HL-60 (cell line): ENCODE data around the gene CELA2B.

Experiments used
- DNase-seq, 2 experiments: peaks; one replicate each; pipeline ENCODE4 v3.0.0-alpha.2; 2010 to 2020; ENCODE audit warnings: low read depth in 1 of 2, low spot score in 1 of 2
- H3K27ac ChIP-seq: fragments of 250-450 bp; sonication (Bioruptor Pico); replicated peaks from 2 replicates; pipeline ENCODE4 v1.5.1; 2020; ENCODE audit warnings: mild to moderate bottlenecking, moderate library complexity
- H3K27me3 ChIP-seq: fragments of 250-450 bp; sonication (Bioruptor Pico); 2 replicates; pipeline ENCODE4 v1.5.1; 2021; ENCODE audit warnings: mild to moderate bottlenecking, moderate library complexity; ENCODE audit not compliant: insufficient read depth, poor library complexity, severe bottlenecking
- H3K4me3 ChIP-seq: replicated peaks from 2 replicates; pipeline ENCODE4 v1.5.1; 2011; ENCODE audit warnings: mild to moderate bottlenecking, control low read depth, low read length; ENCODE audit not compliant: insufficient read depth
- GABPA ChIP-seq: IDR thresholded peaks from 2 replicates; pipeline ENCODE4 v1.6.1; 2012; ENCODE audit warnings: low read depth
- POLR2AphosphoS5 ChIP-seq: IDR thresholded peaks from 2 replicates; pipeline ENCODE4 v1.6.1; 2012; ENCODE audit warnings: low read depth
- REST ChIP-seq: IDR thresholded peaks from 2 replicates; pipeline ENCODE4 v1.6.1; 2012; ENCODE audit warnings: low read depth; ENCODE audit not compliant: insufficient replicate concordance
- SPI1 ChIP-seq: IDR thresholded peaks from 2 replicates; pipeline ENCODE4 v1.6.1; 2012; ENCODE audit warnings: low read depth, mild to moderate bottlenecking, borderline replicate concordance
- TF ChIP-seq, protein P1 (sequence below): IDR thresholded peaks from one replicate; pipeline ENCODE4 v1.5.1; 2011; ENCODE audit warnings: low read length, control low read depth, inconsistent platforms; ENCODE audit not compliant: insufficient read depth

The CELA2B gene

DNA sequence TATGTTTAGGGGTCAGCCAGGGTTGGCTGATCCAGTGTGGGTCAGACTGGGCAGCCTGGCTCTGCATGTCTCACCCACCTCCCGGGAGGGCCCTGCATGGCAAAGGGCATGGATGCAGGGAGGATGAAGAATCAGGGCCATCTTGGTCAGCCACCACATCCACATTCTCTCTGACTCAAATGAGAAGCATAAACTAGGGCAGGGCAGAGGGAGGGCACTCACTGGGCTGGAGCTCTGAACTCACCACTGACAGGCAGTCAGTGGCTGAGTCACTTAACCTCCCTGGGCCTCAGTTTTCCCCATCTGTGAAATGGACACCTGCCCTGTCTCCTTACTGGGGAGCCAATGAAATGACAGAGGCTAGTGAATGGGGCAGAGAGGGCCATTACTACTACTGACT lies 23.7 kb upstream of the CELA2B start:
- Histone ChIP-seq H3K27me3 (no peaks in the 10 kb centered on the region), H3K4me3 (no peak overlapping the region), H3K27ac (no peak overlapping the region)
- TF ChIP-seq GABPA, result no peak
- TF ChIP-seq, protein P1, sequence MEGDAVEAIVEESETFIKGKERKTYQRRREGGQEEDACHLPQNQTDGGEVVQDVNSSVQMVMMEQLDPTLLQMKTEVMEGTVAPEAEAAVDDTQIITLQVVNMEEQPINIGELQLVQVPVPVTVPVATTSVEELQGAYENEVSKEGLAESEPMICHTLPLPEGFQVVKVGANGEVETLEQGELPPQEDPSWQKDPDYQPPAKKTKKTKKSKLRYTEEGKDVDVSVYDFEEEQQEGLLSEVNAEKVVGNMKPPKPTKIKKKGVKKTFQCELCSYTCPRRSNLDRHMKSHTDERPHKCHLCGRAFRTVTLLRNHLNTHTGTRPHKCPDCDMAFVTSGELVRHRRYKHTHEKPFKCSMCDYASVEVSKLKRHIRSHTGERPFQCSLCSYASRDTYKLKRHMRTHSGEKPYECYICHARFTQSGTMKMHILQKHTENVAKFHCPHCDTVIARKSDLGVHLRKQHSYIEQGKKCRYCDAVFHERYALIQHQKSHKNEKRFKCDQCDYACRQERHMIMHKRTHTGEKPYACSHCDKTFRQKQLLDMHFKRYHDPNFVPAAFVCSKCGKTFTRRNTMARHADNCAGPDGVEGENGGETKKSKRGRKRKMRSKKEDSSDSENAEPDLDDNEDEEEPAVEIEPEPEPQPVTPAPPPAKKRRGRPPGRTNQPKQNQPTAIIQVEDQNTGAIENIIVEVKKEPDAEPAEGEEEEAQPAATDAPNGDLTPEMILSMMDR, result no peak
- no peak for DNase-seq

GRCh38 chr1:15452866-15453571 lies 22.9 kb upstream of the CELA2B start:
- Histone ChIP-seq H3K27ac (no peak overlapping the region), H3K4me3 (no peak overlapping the region), H3K27me3 (no peaks in the 10 kb centered on the region)
- TF ChIP-seq POLR2AphosphoS5 (no peak), GABPA (no peak), SPI1 (no peak), REST (no peak)
- TF ChIP-seq, protein P1, result no peak
- DNase-seq, result no peak

DNA sequence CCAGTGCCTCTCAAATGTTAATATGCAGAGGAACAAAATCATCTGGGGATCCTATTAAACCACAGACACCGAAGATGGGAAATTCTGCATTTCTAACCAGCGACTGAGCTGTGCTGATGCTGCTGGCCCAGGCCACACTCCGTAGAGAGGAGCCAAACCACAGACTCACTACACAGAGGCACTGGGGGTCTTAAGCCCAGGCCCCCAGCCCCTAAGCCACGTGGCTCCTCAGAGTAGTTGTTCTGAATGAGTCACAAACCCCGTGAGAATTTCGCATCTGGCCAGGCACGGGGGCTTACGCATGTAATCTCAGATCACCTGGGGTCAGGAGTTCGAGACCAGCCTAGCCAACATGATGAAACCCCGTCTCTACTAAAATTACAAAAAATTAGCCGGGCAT lies 22.2 kb upstream of the CELA2B start:
- H3K27me3 ChIP-seq, result no peaks in the 10 kb centered on the region

More for the DNA sequence above, 22.2 kb upstream of the CELA2B start:
- Histone ChIP-seq H3K27ac (no peak overlapping the region), H3K4me3 (no peak overlapping the region)
- DNase-seq, result no peak
- TF ChIP-seq REST, result no peak
- TF ChIP-seq, protein P1, result no peak
- no peak for TF ChIP-seq SPI1
- TF ChIP-seq POLR2AphosphoS5, result no peak
- no peak for TF ChIP-seq GABPA
